HepG2 (cell line): ENCODE data around the gene S100A13. TPM values are rescaled to one million over a fixed set of nuclear protein-coding genes. Genes with fewer than 3 reads are reported as not detected.

ENCODE experiments used
- AGO2 ChIP-seq: fragments of 200-400 bp; formaldehyde crosslinking; optimal IDR thresholded peaks from 2 replicates; pipeline ENCODE3; 2017; ENCODE audit warnings: mild to moderate bottlenecking, low read depth, low read length, moderate library complexity
- CENPX ChIP-seq: sonication (generic); formaldehyde crosslinking; IDR thresholded peaks from 2 replicates; pipeline ENCODE4 v1.9.0; 2021; ENCODE audit warnings: mild to moderate bottlenecking, missing genetic modification reagents, moderate library complexity
- CREB1 ChIP-seq, 2 experiments: fragments of 450-650 bp in 1 of 2; IDR thresholded peaks; 2 replicates each; pipeline ENCODE4 v1.6.1; 2016 to 2017; ENCODE audit warnings: control low read depth in 1 of 2, mild to moderate bottlenecking in 1 of 2, missing compliant biosample characterization in 1 of 2, missing genetic modification characterization in 1 of 2
- NFATC3 ChIP-seq: sonication (generic); formaldehyde crosslinking; IDR thresholded peaks from 2 replicates; pipeline ENCODE4 v1.5.1; 2020; ENCODE audit warnings: mild to moderate bottlenecking, missing genetic modification reagents
- PHB2 ChIP-seq: fragments of 450-650 bp; IDR thresholded peaks from 2 replicates; pipeline ENCODE4 v1.6.1; 2018; ENCODE audit not compliant: partially characterized antibody
- PTBP1 ChIP-seq: fragments of 200-400 bp; formaldehyde crosslinking; IDR thresholded peaks from 2 replicates; pipeline ENCODE4 v1.6.1; 2018; ENCODE audit warnings: low read length, low read depth; ENCODE audit not compliant: poor library complexity, severe bottlenecking
- REL ChIP-seq: sonication (generic); formaldehyde crosslinking; conservative IDR thresholded peaks from 2 replicates; pipeline ENCODE4 v1.8.0; 2022; ENCODE audit warnings: mild to moderate bottlenecking, missing genetic modification reagents, moderate library complexity
- ZFP36 ChIP-seq: fragments of 150-350 bp; IDR thresholded peaks from 2 replicates; pipeline ENCODE4 v1.6.1; 2018; ENCODE audit warnings: borderline replicate concordance, low read length, low read depth; ENCODE audit not compliant: partially characterized antibody
- ZNF263 ChIP-seq: sonication (generic); formaldehyde crosslinking; IDR thresholded peaks from 2 replicates; pipeline ENCODE4 v1.4.0; 2020; ENCODE audit warnings: missing genetic modification reagents
- ZNF572 ChIP-seq: sonication (generic); formaldehyde crosslinking; IDR thresholded peaks from 2 replicates; pipeline ENCODE4 v1.5.1; 2020; ENCODE audit warnings: mild to moderate bottlenecking, missing genetic modification reagents
- ZNF839 ChIP-seq: sonication (generic); formaldehyde crosslinking; IDR thresholded peaks from 2 replicates; pipeline ENCODE4 v1.4.0; 2020; ENCODE audit warnings: missing genetic modification reagents, mild to moderate bottlenecking, borderline replicate concordance
- polyA plus RNA-seq, 8 experiments: library from polyadenylated mRNA; depleted of rRNA in 3 of 8; stranded (reverse) in 7 of 8; unstranded in 1 of 8; fragments of >200 nt; fragmentation: Illumina TruSeq in 4 of 8; extraction: Trizol in 4 of 8; gene quantifications; 2 replicates each; pipeline versions ENCODE4 v1.2.1 to v1.2.3, GENCODE V29; 2011 to 2016; ENCODE audit warnings: low read depth in 4 of 8, missing spikeins in 1 of 8, mixed read lengths in 1 of 8; ENCODE audit not compliant: insufficient read depth in 1 of 8
- total RNA-seq, 5 experiments: library from RNA; depleted of rRNA; stranded (reverse); fragments of >200 nt; fragmentation: Illumina TruSeq; extraction: Trizol; gene quantifications; 2 replicates each; pipeline ENCODE4 v1.2.3, GENCODE V29; 2016; ENCODE audit warnings: low read depth in 1 of 5
- TF ChIP-seq, protein P1 (sequence below): sonication (generic); formaldehyde crosslinking; IDR thresholded peaks from 2 replicates; pipeline ENCODE4 v1.5.1; 2020; ENCODE audit warnings: mild to moderate bottlenecking, missing genetic modification reagents, borderline replicate concordance
- TF ChIP-seq, protein P2 (sequence below): sonication (generic); formaldehyde crosslinking; IDR thresholded peaks from 2 replicates; pipeline ENCODE4 v1.9.0; 2022; ENCODE audit warnings: missing genetic modification reagents, mild to moderate bottlenecking, borderline replicate concordance
- TF ChIP-seq, protein P3 (sequence below): sonication (generic); formaldehyde crosslinking; IDR thresholded peaks from 2 replicates; pipeline ENCODE4 v1.8.1; 2023; ENCODE audit warnings: missing genetic modification reagents, mild to moderate bottlenecking, borderline replicate concordance
- TF ChIP-seq, protein P4 (sequence below): sonication (generic); formaldehyde crosslinking; IDR thresholded peaks from 2 replicates; pipeline ENCODE4 v1.4.0; 2020; ENCODE audit warnings: mild to moderate bottlenecking, missing genetic modification reagents
- TF ChIP-seq, protein P5 (sequence below): sonication (generic); formaldehyde crosslinking; IDR thresholded peaks from 2 replicates; pipeline ENCODE4 v1.4.0; 2020; ENCODE audit warnings: missing genetic modification reagents, mild to moderate bottlenecking, borderline replicate concordance

Gene S100A13
- total and polyA plus RNA-seq, 2 of the 13 experiments (the other 11 are each of a cell fraction or from before 2014, with no cell fraction given): 89.5 to 172 TPM

DNA sequence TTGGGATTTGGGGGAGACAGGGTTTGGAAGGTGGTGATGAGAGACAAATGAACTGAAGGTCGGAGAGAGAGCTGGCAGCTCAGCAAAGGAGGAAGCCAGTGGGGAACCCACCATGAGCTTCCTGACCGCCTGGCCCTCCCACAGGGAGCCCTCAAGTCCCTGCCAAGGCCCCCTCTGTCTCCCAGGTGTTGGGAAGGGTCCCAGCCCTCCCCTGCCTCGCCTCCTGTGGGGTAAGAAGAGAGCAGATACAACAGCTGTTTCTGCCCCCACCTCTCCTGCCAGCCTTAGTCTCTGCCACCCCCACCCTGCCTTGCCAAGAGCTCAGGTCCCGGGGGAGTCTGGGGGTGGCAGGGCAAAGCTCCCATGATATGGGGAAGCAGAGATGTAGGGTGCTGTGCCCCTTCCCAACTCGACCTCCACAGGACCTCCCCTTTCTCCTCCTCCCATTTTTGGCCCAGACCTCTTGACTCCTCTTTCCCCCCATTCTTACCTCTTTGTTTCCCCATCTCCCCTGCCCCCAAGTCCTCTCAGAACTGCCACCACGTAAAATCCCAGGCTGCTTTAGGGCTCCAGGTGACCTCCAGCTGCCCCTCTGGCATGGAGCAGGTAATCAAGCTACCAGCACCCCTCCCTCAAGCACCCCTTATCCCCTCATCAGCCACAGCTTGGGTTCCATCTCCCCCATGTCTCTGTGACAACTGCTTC is 1.5 kb upstream of the S100A13 start (continued):
- TF ChIP-seq, protein P1, sequence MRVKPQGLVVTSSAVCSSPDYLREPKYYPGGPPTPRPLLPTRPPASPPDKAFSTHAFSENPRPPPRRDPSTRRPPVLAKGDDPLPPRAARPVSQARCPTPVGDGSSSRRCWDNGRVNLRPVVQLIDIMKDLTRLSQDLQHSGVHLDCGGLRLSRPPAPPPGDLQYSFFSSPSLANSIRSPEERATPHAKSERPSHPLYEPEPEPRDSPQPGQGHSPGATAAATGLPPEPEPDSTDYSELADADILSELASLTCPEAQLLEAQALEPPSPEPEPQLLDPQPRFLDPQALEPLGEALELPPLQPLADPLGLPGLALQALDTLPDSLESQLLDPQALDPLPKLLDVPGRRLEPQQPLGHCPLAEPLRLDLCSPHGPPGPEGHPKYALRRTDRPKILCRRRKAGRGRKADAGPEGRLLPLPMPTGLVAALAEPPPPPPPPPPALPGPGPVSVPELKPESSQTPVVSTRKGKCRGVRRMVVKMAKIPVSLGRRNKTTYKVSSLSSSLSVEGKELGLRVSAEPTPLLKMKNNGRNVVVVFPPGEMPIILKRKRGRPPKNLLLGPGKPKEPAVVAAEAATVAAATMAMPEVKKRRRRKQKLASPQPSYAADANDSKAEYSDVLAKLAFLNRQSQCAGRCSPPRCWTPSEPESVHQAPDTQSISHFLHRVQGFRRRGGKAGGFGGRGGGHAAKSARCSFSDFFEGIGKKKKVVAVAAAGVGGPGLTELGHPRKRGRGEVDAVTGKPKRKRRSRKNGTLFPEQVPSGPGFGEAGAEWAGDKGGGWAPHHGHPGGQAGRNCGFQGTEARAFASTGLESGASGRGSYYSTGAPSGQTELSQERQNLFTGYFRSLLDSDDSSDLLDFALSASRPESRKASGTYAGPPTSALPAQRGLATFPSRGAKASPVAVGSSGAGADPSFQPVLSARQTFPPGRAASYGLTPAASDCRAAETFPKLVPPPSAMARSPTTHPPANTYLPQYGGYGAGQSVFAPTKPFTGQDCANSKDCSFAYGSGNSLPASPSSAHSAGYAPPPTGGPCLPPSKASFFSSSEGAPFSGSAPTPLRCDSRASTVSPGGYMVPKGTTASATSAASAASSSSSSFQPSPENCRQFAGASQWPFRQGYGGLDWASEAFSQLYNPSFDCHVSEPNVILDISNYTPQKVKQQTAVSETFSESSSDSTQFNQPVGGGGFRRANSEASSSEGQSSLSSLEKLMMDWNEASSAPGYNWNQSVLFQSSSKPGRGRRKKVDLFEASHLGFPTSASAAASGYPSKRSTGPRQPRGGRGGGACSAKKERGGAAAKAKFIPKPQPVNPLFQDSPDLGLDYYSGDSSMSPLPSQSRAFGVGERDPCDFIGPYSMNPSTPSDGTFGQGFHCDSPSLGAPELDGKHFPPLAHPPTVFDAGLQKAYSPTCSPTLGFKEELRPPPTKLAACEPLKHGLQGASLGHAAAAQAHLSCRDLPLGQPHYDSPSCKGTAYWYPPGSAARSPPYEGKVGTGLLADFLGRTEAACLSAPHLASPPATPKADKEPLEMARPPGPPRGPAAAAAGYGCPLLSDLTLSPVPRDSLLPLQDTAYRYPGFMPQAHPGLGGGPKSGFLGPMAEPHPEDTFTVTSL (CRISPR knock-in tag): no peak
- no peak for TF ChIP-seq ZNF263 (CRISPR knock-in tag)
- TF ChIP-seq, protein P2, sequence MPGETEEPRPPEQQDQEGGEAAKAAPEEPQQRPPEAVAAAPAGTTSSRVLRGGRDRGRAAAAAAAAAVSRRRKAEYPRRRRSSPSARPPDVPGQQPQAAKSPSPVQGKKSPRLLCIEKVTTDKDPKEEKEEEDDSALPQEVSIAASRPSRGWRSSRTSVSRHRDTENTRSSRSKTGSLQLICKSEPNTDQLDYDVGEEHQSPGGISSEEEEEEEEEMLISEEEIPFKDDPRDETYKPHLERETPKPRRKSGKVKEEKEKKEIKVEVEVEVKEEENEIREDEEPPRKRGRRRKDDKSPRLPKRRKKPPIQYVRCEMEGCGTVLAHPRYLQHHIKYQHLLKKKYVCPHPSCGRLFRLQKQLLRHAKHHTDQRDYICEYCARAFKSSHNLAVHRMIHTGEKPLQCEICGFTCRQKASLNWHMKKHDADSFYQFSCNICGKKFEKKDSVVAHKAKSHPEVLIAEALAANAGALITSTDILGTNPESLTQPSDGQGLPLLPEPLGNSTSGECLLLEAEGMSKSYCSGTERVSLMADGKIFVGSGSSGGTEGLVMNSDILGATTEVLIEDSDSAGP (CRISPR knock-in tag): 0 out of 2 replicates have a peak, but pooled peaks have one; percentile 18
- TF ChIP-seq, protein P3, sequence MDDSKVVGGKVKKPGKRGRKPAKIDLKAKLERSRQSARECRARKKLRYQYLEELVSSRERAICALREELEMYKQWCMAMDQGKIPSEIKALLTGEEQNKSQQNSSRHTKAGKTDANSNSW (CRISPR knock-in tag): no peak
- TF ChIP-seq, protein P4, sequence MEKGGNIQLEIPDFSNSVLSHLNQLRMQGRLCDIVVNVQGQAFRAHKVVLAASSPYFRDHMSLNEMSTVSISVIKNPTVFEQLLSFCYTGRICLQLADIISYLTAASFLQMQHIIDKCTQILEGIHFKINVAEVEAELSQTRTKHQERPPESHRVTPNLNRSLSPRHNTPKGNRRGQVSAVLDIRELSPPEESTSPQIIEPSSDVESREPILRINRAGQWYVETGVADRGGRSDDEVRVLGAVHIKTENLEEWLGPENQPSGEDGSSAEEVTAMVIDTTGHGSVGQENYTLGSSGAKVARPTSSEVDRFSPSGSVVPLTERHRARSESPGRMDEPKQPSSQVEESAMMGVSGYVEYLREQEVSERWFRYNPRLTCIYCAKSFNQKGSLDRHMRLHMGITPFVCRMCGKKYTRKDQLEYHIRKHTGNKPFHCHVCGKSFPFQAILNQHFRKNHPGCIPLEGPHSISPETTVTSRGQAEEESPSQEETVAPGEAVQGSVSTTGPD (CRISPR knock-in tag): no peak
- TF ChIP-seq ZNF572 (CRISPR knock-in tag): no peak
- TF ChIP-seq CREB1 (IDR thresholded peaks at IDR 0.05): no peak
- no peak for TF ChIP-seq CREB1 (CRISPR knock-in tag; IDR thresholded peaks at IDR 0.05)
- TF ChIP-seq PHB2: no peak
- 0 out of 2 replicates have a peak, but pooled peaks have one; percentile 69 for TF ChIP-seq REL (CRISPR knock-in tag)
- TF ChIP-seq CENPX: no peak
- TF ChIP-seq ZNF839 (CRISPR knock-in tag): no peak
- no peak for TF ChIP-seq PTBP1
- no peak for TF ChIP-seq NFATC3 (CRISPR knock-in tag)
- TF ChIP-seq AGO2: peak; percentile 40
- no peak for TF ChIP-seq ZFP36
- TF ChIP-seq, protein P5, sequence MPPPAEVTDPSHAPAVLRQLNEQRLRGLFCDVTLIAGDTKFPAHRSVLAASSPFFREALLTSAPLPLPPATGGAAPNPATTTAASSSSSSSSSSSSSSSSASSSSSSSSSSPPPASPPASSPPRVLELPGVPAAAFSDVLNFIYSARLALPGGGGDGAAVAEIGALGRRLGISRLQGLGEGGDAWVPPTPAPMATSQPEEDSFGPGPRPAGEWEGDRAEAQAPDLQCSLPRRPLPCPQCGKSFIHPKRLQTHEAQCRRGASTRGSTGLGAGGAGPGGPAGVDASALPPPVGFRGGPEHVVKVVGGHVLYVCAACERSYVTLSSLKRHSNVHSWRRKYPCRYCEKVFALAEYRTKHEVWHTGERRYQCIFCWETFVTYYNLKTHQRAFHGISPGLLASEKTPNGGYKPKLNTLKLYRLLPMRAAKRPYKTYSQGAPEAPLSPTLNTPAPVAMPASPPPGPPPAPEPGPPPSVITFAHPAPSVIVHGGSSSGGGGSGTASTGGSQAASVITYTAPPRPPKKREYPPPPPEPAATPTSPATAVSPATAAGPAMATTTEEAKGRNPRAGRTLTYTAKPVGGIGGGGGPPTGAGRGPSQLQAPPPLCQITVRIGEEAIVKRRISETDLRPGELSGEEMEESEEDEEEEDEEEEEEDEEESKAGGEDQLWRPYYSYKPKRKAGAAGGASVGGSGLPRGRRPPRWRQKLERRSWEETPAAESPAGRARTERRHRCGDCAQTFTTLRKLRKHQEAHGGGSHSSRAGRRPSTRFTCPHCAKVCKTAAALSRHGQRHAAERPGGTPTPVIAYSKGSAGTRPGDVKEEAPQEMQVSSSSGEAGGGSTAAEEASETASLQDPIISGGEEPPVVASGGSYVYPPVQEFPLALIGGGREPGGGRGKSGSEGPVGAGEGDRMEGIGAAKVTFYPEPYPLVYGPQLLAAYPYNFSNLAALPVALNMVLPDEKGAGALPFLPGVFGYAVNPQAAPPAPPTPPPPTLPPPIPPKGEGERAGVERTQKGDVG (CRISPR knock-in tag): no peak
